Hematopoietic multipotent progenitor cell treated with erythropoietin and hydrocortisone succinate and interleukin-3 and kit ligand, for 17 days (in vitro differentiated cells): Measurements from ENCODE around the gene CACNA1E.

ENCODE experiments used
- DNase-seq: peaks from one replicate; pipeline ENCODE4 v3.0.0-alpha.2; 2015; ENCODE audit warnings: low spot score

Gene CACNA1E

DNA sequence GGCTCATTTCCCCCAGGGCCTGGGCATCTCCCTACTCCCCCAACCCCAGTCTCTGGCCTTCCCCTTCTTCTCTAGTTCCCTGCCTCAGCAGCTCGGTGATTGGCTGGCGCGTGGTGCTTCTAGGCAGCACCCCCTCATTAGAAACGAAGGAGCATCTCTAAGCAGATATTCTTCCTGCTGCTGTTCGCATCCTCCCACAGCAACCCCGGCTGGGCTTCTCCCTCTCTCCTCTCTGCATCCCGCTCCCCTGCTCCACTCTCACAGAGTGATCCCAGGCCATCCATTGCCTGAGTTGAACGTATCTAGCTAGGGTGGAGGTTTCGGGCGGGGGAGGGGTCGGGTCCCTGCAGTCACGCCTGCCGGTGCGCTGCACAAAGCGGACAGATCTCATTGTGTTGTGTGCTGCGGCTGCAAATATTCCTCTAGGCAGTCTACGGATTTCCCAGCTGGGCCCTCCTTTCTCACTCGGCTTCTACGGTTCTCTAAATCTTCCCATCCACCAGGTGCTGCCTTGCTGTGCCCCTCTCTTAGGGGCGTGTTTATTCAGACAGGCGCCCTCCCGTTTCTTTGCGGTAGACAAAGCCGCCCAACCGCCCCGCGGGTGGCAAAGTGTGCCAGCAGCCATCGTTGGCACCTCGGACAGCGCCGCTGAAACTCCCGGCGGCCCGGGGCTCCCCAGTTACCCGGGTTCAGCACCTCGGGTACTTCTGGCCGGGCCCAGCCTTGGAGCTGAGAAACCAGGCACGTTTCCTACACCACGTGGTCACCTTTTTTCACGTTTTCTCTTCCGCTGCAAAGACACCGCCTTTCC is 2.2 kb downstream of the CACNA1E start:
- DNase-seq: no peak

DNA sequence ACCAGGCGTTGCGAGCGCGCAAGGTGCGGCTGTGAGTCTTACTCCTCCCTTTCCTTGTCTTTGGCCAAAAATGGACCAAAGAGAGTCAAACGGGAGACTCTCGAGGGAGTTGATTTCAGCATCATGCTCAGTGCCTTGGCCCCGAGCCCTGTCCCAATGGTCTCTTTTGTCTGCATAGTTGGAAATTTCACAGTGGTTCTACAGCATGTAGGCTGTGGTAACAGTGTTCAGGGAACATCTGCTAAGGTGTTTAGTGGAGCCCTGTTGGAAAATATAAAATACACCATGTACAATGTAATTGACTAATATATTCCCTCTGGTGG is 2.7 kb downstream of the CACNA1E start:
- DNase-seq: no peak

DNA sequence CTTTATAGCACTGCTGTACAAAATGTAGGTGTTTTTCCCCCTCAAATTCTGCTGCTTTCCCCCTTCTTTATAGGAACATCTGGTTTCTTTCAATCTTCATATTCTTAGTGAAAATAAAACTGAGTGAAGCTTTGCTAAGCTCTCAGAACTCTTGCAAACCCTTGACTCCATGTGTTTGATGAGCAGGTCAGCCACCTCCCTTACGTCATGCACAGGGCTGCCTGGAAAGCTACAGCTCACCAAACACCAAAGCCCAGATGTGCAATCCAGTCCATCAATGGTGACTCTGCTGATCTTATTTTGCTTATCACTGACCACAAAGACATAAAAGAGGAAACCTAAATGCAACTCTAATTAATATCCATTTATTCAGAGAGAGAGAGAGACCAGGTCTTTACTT is 5.5 kb downstream of the CACNA1E start:
- no peak for DNase-seq

DNA sequence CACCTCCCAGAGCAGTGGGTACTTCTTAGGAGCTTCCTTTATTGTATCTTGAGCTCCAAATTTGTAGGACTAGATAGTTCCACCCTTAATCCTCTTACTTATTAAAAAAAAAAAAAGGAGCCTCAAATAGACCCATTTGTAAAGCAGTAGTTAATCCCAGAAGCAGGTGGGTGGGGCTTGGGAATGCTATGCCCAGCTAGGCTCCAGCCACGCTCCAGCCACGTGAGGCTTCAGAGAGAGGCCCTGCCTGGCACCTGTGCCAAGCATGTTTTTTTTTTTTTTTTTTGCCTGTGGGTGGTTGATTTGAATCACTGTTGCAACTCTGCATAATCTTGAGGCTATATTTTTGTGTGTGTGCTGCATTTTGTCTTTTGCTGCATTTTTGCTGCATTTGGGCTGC is 7.0 kb downstream of the CACNA1E start:
- no peak for DNase-seq

DNA sequence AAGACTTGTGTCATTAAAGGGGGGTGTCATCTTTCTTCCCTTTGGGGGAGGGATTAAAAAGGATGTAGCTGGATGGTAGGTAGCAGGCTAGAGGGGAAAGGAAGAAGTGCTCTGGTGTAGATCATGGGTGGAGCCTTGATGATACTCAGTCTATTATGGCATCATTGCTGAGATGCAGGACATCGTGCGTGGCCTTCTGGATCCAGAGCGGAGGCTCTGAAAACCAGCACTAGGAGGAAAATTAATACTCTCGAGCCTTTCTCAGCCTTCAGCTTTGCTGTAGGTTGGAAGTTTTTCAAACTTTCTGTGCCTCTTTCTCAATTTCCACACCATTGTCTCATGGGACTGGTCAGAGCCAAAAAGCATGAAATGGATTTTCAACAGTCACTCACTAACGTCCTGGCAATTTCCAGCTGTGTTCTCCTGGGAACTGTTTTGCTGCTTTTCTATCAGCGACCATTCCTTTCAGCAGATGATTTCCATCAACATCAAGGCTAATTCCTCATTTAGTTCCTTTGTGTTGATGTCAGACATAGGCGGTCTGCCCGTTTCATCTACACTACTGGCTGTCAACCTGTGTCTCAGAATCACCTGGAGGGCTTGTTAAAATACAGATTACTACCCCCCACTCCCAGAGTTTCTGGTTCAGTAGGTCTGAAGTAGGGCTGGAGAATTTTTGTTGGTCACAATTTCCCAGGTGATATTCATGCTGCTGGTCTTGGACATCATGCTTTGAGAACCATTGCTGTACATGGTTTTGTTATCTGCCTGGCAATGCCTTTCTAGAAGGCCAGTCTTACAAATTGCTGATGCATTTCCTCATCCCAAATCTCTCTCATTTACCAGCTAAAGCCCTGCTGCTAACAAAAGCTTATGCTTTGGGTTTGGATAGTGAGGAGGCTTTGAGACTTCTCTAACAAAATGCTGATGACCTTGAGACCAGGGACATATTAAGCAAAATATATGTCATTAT is 7.7 kb downstream of the CACNA1E start:
- DNase-seq: no peak

DNA sequence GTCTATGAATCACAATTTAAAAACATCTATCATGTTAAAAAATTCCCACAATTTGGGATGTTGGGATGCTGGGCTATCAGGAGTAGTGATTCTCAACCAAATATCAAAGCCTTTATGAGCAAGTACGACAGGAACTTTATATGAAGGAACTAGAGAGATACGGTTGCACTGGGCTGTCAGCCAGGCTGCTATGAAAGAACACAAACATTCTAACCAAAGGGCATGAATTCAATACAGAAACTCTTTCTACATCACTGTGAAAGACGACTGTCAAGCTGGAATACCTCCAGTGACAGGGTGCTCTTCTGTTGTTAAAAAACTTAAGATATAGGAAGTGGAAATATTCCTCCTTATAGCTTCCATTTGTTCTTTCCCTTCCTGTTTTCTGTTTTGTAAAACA is 9.8 kb downstream of the CACNA1E start:
- DNase-seq: no peak

DNA sequence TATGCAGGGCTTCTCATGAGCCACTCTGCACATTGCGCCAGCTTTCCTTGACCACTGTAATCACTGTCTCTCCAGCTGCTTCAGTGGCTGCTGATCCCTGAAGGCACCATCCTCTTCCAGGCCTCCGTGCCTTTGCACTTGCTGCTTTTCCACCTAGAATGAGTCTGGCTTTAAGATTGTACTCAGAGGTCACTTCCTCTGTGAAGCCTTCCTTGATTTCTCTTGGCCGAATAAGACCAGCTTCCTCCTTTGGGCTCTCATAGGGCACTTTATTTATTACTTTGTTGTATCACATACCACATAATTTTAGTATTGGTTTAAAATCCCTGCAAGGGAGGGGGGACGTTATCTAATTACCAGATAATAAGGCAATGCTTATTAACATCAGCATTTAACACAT is 10.6 kb downstream of the CACNA1E start:
- no peak for DNase-seq

DNA sequence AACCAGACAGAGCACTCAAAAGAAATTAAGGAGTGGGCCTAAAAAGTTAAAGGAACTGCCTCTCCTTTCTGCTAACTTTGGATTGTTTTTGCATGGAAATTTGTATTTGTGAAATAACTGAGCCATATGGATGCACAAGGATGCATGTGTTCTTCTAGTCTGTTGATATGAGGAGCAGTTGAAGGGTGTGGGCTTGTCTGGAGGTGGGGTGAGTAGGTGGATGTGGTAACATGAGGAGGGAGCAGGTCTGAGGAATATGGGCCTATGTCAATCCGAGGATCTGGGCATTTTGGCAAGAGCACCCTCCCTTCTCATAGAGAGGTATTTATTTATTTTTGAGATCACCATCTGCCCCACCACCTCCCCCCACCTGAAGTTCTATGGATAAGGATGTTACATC is 13.4 kb downstream of the CACNA1E start:
- no peak for DNase-seq

DNA sequence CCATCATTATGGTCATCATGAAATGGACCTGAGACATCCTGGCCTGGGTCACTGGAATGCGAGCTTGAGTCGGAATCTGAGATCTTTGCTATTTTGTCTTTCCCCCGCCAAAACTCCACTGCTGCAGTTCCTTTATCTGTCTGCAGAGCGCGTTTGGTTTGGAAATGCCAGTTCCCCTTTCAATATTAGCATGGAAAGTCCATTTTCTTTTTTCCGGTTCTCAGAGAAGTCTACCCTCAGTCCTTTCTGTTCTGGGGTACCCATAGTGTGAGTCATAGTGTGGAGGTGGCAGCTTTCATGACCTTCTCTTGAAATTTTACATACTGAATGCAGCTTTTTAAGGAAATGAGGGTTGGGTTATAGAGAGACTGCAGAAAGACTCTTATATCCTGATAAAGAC is 14.6 kb downstream of the CACNA1E start:
- no peak for DNase-seq

DNA sequence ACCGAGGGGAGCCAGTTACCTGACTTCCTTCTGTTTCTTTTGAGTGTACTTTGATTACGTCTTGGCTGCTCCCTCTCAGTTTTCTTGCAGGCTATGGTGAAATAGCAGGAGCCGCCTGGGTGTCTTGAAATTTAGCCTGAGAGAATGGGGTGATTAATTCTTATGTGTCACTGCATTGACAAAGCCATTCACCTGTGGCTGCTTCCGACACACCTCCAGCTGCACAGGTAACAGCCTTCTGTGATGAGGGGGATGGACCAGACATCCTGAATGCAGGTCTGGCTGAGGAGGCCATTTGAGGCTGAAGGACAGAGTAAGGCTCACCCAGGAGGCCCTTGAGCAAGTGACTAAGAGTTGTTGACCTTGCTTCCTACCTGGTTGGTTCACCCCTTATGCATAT is 16.5 kb downstream of the CACNA1E start:
- DNase-seq: no peak

DNA sequence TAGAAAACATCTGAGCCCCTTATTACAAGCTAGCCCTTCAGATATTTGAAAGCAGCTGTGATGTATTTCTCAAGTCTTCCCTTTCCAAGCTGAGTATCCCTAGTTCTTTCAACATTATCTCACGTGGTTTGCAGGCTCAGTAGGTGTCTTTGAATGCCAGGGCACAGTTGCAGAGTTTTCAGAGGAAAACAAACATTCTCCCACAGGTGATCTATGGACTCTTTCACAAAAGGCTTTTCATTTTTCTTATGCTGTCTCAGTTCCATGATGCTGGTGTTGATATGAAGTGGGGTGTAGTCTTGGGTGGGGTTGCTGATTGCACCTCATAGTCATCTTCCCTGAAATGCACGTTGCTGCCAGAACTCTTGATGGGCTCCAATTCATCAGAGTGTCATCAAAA is 17.3 kb downstream of the CACNA1E start:
- no peak for DNase-seq

DNA sequence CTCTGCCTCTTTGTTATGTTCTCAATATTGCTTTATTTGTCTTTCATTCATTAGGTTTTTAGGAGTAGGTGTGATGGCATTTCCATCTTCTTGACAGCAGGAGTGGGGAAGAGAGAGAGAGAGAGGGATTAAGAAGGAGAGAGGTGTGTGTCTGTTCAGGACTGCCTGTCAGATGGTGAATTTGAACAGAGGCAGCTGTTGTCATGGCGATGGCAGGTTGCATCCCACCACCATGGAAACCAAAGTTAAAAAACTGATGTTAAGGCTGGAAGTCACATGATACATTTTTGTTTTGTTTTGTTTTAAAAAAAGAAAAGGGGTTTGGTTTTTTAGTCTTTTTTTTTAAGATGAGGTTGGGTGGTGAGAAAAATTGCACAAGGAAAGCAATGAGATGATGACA is 18.3 kb downstream of the CACNA1E start:
- DNase-seq: no peak

DNA sequence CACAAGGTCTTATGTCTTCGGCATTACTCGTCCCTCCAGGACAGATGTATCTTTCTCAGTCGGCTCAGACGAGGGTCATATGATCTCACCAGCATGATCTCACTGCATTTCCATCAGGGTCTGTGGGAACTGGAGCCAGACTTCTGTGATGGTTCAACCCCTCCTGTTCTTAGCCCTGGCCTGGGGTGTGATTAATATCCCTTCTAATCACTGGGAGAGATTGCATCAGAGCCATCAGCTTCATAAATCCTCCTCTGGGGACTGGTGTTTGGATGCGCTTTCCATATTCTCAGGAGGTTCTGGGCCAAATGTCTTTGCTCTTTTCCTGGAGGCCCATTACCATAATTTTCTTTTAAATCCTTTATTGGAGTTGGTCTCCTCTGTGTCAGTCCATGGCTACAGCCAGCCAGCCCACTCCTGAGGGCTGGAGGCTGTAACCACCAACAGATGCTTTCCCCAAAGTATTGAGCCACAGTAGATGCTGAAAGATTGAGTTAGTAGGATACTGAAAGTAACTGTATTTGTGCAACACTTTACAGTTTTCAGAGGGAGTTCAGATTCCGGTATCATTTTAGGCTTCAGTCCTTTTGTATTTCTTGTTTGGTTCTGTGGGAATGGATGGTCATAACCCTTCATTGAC is 20.0 kb downstream of the CACNA1E start:
- DNase-seq: no peak

DNA sequence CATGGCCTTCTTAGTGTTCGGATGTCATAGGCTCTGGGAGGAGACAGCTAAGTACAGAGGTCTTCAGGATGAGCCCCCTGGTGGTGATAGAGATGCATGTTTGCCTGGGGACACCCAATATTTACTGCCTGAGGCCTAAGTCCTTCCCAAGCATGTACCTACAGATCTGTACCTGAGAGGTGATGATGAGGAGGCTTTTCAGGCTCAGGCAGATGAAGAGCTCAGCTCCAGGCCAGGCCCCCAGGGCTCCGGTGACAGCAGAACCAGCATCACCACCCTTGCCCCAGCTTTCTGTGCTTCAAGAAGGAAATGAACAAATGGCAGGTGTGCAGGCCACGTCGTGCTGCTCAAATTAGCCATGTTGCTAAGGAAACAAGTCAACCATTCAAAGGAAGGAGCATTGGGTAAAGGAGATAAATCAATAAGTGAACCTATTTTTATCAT is 21.1 kb downstream of the CACNA1E start:
- no peak for DNase-seq

DNA sequence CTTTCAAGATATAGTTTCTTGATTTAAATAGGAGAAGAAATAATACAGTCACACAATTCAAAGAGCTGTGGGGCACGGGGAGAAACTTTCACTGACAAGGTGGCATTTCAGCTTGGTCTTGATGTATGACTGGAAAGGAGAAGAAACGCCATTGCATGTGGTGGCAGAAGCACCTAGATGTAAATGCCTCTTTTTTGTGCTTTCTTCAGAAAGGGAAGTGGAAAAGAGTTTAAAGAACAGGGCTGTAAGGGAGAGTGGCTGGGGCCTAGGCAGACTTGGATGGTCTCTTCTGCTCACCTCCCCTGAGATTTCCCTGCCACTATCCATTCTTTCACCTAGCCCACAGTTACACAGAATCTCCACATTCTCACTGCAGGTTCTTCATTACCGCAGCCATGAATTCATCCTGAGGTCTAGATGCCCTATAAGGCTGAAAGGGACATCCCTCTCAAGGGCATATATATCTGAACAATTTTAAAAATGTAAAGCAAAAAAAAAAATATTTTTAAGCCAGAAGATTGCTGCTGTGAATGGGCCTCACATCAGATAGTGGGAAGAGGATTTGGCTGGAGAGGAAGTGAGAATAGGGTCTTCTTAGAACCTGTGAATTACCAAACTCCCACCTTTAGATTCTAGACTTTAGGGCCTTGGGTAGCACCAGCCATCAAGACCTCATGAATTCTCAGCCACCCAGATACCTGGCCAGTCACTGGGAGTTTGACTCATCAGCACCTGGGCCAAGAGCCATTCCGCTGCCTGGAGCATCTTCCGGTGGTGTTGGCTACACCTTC is 23.4 kb downstream of the CACNA1E start:
- DNase-seq: no peak

DNA sequence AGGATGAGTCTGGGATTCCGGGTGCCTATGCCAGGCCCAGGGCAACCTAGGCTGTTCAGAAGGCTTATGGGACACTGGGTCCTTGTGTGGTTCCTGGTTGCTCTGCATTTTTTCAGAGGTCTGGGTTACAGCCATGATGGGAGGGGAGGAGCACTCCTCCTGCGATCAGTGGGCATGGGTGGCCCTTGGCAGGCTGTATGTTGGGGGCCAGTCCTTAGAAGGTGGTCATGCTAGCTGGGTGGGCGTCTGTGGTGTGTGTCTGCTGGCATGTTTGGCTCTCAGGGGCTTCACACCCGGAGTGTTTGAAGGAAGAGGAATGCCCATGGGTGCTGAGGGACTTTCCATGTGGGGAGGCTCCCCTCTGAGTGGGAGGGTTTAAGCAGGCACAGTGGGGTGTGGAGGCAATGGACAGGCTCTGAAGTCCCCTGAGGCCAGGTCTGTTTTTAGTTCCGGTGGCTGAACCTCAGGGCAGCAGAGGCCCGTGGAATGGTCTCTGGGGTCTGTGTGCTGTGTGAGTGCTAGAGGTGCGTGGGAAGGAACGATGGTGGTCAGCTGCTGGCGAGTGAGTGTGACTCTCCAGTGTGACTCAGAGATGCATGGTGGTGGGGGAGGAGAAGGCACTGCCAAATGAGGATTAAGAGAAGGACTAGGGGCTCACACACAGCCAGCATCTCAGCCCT is 25.3 kb downstream of the CACNA1E start:
- no peak for DNase-seq

DNA sequence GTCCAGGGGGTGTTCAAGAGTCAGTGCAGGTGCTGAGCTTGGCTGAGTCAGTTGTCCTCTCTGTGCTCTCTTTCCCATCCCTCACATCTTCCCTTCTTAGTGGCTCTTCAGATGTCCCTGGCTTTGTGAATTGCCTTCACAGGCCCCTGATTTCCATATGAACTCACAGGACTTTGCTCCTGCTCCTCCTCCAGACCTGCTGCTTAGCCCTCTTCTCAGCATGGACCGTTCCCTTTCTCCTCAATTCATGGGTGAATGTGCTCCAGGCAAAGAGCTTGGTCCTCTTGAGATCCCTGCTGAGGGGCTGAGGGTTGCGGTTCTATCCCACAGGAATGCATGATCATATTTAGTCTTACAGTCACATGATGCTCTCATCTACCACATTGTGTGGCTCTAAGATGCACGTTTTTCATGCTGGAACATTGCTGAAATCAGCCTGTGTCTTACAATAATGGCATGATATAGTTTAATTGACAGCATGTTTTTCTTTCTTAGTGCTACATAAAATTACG is 30.5 kb downstream of the CACNA1E start:
- DNase-seq: no peak

DNA sequence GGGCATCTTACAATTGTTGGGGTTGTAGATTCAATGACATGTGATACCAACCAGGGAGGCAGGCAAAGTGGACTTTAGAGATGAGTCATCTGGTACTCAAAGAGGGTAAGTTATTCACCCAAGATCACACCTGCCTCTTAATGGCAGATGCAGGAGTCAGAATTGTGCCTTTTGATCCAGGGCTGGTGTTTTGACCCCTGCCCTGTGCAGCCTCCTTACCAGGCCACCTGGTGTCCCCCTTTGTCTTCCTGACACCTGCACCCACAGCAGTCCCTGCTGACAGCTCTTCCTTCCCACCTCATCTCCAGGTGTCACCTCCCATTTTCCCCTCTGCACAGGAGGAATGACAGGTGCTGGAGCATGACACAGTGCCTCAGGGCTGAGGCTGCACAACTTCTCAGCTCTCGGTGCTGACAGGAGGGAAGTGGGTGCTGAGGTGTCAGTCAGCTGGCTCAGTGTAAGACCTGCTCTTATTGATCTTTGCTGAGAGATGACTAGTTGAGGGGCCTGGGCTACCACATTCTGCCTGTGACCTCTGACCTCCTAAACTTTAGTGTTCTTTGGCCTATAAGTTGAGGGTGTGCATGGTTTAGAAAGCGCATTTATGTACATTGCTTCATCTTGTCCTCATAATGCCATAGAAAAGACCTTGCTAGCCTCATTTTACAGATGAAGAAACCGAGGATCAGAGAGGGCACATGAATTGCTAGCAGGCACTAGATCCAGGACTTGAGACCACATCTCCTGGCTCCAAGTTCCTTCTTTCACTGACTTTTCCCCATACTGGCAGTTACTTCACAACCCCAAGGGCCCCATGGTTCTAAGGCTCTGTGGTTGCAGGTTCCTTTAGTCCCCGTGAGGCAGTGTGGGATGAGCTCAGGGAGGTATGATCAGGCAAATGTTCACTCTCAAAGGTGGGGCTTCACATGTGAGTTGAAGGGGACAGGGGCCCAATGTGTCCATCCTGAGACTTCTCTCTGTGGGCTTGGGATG is 31.3 kb downstream of the CACNA1E start:
- no peak for DNase-seq

DNA sequence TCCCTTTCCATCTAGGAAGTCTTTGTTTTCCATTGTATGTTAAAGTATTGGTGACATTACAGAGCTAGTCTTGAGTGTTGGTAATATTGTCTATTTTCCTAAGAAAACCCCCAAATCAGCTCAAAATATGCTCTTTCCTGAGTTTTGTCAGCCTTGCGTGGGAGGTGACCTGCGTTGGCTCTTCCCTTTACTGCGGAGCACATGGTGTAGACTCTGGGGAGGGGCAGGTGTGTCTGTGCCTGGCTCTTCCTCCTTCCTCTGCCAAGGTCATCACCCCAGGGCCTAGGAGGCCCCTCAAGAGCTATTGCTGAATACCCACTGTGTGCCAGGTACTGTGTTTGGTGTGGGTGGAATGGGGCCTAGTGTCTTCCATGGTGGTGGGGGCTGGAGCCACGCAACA is 33.4 kb downstream of the CACNA1E start:
- no peak for DNase-seq
